SU-DHL-6 (cell line): ENCODE data around the gene SIRT5.

Source experiments
- EZH2phosphoT487 ChIP-seq: fragments of 200-600 bp; sonication (generic), shearing (Covaris generic); conservative IDR thresholded peaks from 2 replicates; pipeline ENCODE4 v1.6.1; 2018; ENCODE audit warnings: mild to moderate bottlenecking, antibody characterized with exemption, low read length, moderate library complexity, mixed read lengths
- TF ChIP-seq, protein P1 (sequence below): fragments of 200-600 bp; sonication (generic); IDR thresholded peaks from one replicate; pipeline ENCODE4 v1.5.1; 2017; ENCODE audit warnings: antibody characterized with exemption, mild to moderate bottlenecking, low read length, moderate library complexity; ENCODE audit not compliant: insufficient read depth, poor library complexity, severe bottlenecking

DNA sequence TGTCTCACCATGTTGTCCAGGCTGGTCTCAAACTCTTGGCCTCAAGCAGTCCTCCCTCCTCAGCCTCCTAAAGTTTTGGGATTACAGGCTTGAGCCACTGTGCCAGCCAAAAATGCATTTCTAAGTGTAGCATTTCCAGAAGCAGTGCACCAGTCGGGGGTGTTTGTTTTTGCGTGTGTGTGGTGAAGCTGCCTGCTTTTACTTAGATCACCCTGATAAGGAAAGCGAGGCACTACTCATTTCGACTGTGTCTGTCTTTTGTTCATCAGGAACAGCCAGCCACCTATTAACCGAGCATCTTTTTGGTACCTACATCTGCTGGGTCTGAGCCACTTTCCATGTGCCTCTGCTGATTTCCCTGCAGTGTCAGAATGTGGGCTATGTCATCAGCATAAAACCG is 18.7 kb downstream of the SIRT5 start:
- TF ChIP-seq, protein P1, sequence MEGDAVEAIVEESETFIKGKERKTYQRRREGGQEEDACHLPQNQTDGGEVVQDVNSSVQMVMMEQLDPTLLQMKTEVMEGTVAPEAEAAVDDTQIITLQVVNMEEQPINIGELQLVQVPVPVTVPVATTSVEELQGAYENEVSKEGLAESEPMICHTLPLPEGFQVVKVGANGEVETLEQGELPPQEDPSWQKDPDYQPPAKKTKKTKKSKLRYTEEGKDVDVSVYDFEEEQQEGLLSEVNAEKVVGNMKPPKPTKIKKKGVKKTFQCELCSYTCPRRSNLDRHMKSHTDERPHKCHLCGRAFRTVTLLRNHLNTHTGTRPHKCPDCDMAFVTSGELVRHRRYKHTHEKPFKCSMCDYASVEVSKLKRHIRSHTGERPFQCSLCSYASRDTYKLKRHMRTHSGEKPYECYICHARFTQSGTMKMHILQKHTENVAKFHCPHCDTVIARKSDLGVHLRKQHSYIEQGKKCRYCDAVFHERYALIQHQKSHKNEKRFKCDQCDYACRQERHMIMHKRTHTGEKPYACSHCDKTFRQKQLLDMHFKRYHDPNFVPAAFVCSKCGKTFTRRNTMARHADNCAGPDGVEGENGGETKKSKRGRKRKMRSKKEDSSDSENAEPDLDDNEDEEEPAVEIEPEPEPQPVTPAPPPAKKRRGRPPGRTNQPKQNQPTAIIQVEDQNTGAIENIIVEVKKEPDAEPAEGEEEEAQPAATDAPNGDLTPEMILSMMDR = no peak
- no peak for TF ChIP-seq EZH2phosphoT487
